GM18868 (cell line): ENCODE measurements around the gene COLEC11.
"Not testable (repeated sequence)": the region's sequence is repeated elsewhere in the genome, so short reads cannot be mapped to it uniquely, and the experiment has no call there.

ENCODE experiments used
- ATAC-seq: cut with Tn5 transposase; IDR thresholded peaks from one replicate; pipeline ENCODE4 v1.9.1; 2021; ENCODE audit warnings: mild to moderate bottlenecking, moderate library complexity; ENCODE audit not compliant: unreplicated experiment

The COLEC11 gene

GRCh38 chr2:3650140-3650920 is 55.4 kb downstream of the COLEC11 start:
- no peak for ATAC-seq

- peak; percentile 89 for ATAC-seq
Measured at GRCh38 chr2:3651691-3652648, 57.1 kb downstream of the COLEC11 start.

DNA sequence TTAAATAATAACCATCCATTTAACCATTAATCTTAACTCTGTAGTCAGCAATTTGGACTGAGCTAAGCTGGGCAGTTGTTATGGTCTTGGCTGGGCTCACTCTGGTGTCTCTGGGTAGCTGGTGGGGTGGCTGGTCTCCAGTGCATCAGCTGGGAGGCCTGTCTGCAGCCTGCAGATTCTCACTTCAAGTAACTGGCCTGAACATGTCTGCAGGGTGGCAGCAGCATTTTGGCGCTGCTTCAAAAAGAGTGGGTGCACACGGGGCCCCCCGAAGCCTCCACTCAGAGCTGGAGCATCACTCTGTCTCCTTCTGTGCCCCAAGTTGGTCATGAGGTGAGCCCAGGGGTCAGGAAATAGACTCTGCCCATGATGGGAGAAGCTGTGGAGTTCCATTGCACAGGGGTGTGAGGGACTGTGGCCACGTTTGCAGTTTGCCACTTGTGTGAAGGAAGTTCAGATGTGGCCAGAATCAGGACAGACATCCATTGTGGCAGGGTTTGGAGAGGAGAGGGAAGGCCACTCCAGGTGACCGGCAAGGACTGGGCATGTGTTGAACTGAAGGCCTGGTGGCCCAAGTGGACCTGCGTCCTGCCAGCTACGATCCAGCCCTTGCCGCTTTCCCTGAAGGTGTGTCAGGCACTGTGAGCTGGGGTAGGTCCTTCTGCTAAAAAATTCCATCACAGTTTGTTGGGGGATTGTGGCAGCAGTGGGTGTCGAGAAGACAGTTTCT is 58.1 kb downstream of the COLEC11 start:
- no peak for ATAC-seq

DNA sequence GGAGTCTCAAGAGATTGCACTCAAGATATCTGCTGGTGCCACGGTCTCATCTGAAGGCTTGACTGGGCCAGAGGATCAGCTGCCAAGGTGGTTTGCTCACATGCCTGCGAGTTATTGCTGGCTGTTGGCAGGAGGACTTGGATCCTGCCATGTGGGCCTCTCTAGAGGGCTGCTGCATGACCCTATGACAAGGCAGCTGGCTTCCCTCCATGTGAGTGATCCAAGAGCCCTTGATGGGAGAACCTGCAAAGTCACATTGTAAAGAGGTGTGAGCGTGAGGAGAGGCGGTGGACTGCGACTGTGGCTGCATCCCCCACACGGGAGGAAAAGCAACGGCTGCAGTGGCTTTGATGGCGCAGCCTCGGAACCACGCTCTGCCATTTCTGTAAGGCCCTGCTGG is 59.1 kb downstream of the COLEC11 start:
- no peak for ATAC-seq

- no peak for ATAC-seq
Measured at GRCh38 chr2:3654531-3655225, 59.8 kb downstream of the COLEC11 start.

- ATAC-seq, result no peak
Measured at GRCh38 chr2:3655871-3656761, 61.2 kb downstream of the COLEC11 start.

DNA sequence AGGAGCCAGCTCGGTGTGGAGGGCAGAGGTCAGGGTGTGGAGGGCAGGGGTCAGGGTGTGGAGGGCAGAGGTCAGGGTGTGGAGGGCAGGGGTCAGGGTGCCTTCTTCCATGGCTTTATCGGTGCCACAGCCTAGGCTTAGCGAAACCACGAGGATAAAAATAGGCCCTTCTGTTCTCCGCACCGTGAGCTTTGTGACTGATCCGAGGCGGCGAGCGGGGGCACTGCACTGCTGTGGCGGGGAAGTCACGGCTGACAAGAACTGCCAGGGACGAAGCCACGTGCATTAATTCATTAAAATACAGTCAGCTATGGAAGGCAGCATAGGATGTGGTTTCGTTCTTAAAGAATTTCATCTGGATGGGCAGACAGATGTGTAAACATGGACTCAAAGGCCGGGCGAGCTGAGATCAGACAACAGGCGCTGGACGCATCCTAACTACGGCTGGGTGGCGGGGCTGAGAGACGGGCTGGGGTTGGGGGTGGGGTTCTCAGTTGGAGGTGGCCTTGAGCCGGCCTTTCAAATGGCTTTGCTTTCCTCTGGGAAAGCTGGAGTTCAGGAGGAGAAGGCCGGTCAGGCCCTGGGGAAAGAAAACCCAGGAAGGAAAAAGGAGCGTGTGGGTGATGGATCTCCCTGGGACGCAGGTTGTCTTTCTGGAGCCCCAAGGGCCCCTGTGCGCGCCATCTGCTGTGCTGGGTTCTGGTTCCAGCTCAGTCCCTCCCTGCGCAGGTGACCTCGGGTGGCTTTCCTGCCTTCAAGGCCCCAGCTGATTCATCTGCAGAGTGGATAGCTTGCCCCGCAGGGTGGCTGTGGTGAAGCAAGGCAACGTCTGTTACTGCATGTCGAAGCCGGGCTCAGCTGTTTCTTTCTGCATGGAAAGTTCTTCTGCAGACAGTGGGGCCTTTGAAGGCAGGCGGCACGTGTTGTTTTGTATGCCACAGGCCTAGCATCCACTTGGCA is 62.1 kb downstream of the COLEC11 start:
- ATAC-seq, result no peak

GRCh38 chr2:3657881-3658280 is 63.0 kb downstream of the COLEC11 start, which contains the start of gene ALLC:
Gene ALLC, plus strand, starts transcription at chr2:3658200. Its CDS starts 12,958 bp downstream, at chr2:3671158.
- no peak for ATAC-seq

DNA sequence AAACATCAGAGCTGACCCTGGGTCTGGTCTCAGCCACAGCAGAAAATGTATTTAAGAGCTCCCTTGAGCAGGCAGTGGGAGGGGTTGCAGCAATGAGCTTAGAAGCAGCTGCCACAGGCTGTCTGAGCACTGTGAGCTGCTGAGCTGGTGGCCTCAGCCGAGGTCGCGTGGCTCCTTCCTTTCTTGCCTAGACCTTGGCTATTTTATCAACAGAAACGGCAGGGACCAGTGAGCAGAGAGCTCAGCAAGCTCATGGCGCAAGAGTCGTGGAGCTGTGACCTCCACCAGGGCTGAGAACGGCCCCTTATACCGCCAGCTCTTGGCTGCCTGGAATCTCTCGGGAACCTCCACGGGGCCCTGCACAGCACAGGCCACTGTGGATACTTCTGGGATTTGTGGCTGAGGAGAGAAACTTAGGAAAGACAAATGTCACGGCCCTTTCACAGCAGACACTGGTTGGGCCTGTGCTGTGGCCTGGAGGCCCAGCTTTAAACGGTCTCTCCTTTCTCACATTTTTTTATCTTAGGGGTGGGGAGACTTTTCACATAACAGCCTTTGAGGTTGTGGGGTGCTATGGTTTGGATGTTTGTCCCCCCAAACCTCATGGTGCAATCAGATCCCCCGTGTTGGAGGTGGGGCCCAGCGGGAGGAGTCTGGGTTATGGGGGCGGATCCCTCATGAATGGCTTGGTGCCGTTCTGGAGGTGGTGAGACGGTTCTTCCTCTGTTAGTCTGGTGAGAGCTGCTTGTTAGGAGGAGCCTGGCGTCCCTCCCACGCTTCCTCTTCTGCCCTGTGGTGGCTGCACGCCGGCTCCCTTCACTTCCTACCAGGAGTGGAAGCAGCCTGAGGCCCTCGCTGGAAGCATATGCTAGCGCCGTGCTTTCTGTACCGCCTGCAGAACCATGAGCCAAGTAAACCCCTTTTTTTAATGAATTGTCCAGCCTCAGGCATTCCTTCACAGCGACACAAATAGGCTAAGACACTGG is 64.8 kb downstream of the COLEC11 start:
- no peak for ATAC-seq

- not testable (repeated sequence) for ATAC-seq
Measured at GRCh38 chr2:3660640-3661039, 65.7 kb downstream of the COLEC11 start.

DNA sequence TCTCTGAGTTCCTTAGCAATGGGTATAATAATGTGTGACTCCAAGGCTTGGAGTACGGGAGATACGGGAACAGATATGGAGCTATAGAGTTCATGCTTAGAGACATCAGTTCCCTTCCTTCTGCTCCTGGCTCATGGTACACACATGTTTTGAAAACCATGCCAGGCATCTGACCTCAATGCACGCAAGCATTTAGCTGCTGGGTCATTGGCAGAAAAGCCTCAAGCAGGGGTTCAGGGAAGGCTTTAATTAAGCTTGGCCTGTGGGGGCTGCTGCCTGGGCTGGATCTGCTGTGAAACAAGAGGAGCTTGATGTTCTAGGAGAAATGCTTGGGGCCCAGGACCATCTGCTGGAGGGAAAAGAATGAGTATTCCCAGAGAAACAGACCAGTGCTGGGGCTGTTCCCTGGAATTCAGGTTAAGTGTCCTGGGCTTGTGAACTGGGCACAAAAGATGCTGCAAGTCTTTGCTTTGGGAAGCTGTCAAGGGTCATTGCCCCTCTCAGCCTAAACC is 66.3 kb downstream of the COLEC11 start:
- no peak for ATAC-seq

DNA sequence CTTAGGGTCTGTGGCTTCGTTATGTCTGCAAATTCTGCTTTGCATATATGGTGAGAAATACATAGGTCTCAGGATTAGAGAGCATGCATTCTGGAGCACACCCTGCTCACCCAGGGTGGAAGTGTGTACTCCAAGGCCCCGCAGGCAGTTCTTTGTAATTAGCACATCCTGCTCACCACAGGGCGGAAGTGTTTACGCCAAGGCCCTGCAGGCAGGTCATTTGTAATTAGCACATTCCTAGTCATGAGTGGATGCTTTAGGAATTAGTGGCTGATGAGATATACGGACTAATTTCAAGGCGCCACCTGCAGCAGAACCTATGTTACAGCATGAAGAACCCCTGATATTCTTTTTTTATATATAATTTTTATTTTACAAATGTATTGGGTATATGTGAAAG is 67.3 kb downstream of the COLEC11 start:
- ATAC-seq, result no peak

DNA sequence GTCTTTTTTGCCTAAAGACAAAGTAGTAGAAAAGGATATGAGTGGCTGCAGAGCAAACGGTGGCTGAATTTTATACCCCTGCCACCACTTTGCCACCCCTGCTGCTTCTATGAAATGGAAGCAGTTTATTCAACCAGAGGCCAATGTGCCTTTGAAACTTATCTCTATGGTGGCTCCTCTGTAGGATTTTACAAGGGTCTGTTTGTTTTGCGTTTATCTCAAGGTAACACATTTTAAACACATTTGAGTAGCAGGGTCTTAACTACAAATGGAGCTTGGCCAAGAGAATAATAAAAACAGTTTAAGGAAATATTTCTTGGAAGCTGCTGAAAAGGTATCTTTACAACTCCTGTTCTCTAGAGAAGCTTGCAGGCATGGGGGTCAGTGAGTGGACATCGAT is 69.2 kb downstream of the COLEC11 start:
- no peak for ATAC-seq

GRCh38 chr2:3664925-3665324 is 70.0 kb downstream of the COLEC11 start:
- no peak for ATAC-seq

DNA sequence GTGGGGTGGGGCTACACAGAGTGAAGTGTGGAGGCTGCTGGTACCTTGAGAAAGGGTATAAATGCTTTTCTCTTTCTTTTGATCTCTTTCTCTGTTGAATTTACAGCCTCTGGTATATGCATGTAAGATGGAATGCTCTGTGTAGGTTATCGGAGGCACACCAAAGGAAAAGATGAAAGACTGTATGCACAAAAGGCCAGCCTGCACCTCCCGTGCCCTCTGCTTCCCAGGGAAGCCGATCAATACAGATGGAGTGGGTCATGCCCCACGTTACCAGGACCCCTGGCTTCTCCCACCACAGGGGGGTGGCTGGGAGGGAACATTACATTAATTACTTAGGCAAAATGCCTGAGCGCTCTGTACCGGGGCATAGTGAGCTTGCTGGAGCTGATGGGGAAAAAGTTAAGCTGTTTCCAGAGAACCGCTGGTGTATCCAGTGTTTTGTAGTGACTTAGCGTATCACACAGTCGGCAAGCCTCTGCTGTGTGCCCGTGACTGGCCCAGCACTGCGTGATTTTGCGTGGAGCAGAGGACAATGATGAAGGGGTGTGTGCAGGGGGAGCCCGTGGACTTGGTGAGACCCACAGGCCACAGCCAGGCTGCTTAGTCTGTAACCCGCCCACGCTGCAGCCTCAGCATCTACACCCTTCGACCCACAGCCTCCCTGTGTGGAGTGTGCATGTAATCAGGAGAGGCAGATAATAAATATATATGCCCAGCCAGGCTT is 71.1 kb downstream of the COLEC11 start:
- no peak for ATAC-seq

GRCh38 chr2:3666613-3666975 is 71.7 kb downstream of the COLEC11 start:
- no peak for ATAC-seq
